WTC11 (cell line): ENCODE results near the gene CDCA7L.

Source experiments
- CTCF ChIP-seq: fragments of 200-600 bp; IDR thresholded peaks from 2 replicates; pipeline ENCODE4 v1.8.0; 2022; ENCODE audit warnings: antibody characterized with exemption
- FOXP1 ChIP-seq: sonication (generic); formaldehyde crosslinking; IDR thresholded peaks from 2 replicates; pipeline ENCODE4 v1.8.0; 2022; ENCODE audit warnings: missing genetic modification reagents, mild to moderate bottlenecking, moderate library complexity, borderline replicate concordance
- ZBTB21 ChIP-seq: sonication (generic); formaldehyde crosslinking; IDR thresholded peaks from 2 replicates; pipeline ENCODE4 v1.8.1; 2023; ENCODE audit warnings: mild to moderate bottlenecking, missing genetic modification reagents, borderline replicate concordance

- TF ChIP-seq CTCF: no peak
- TF ChIP-seq ZBTB21 (CRISPR knock-in tag): no peak
- no peak for TF ChIP-seq FOXP1
Observed at GRCh38 chr7:21941611-21942141, 4.0 kb downstream of the CDCA7L start.
